ENCODE measurements around the gene PXDN.

Gene PXDN

DNA sequence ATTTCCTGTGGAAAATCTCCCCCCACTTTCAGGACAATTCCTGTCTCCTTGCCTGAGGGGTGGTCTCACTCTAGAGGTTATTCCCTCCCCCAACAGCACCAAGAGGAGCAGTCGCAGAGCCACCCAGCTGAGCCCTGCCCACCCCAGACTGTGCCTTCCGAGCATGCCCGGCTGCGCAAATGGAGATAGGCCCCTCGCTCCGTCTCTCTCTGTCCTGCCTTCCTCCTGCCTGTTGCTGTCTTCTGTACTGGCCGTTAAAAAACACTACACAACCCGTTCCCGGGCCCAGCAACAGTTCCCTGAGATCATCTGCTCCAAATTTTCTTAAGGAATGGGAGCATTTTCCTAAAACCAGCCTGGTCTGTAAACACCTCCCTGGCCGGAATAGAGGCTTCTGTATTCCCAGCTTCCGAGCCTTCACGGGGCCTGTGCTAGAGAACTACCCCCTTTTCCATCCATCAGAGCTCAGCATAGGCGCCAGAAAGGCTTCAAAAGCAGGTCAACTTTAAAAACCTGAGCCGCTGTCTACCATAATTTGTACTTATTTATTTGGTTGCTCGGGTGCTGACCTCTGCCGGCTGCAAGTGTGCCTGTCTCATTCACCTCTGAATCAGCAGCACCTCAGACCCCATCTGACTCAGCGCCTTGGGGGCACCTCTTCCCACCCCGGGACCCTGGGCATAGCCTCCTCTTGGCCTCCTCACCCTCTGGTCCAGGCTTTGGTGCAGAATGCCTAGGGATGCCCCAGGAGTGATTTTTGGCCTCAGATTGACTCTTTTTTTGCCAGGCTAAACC, 159.4 kb downstream of the PXDN start:
- no peak overlapping the region for H3K9ac ChIP-seq
- H3K27me3 ChIP-seq (ENCODE audit: insufficient read depth, low read depth), result no peaks in the 10 kb centered on the region
- H3K79me2 ChIP-seq (ENCODE audit: insufficient read depth, low read depth), result no peaks in the 10 kb centered on the region
- H2AFZ ChIP-seq (ENCODE audit: low read depth), result no peak overlapping the region
- H4K20me1 ChIP-seq (ENCODE audit: insufficient read depth), result no peaks in the 10 kb centered on the region
- H3K4me3 ChIP-seq (IDR thresholded peaks at IDR 0.05; ENCODE audit: insufficient read depth, low read depth, low read length), result no peak overlapping the region
- H3K36me3 ChIP-seq (ENCODE audit: insufficient read depth), result no peaks in the 10 kb centered on the region
- H3K4me2 ChIP-seq, result no peak overlapping the region
- TF ChIP-seq, protein P1, sequence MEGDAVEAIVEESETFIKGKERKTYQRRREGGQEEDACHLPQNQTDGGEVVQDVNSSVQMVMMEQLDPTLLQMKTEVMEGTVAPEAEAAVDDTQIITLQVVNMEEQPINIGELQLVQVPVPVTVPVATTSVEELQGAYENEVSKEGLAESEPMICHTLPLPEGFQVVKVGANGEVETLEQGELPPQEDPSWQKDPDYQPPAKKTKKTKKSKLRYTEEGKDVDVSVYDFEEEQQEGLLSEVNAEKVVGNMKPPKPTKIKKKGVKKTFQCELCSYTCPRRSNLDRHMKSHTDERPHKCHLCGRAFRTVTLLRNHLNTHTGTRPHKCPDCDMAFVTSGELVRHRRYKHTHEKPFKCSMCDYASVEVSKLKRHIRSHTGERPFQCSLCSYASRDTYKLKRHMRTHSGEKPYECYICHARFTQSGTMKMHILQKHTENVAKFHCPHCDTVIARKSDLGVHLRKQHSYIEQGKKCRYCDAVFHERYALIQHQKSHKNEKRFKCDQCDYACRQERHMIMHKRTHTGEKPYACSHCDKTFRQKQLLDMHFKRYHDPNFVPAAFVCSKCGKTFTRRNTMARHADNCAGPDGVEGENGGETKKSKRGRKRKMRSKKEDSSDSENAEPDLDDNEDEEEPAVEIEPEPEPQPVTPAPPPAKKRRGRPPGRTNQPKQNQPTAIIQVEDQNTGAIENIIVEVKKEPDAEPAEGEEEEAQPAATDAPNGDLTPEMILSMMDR (conservative IDR thresholded peaks at IDR 0.05; ENCODE audit: low read depth, low read length), result no peak
- H3K27ac ChIP-seq, result no peak overlapping the region
- H3K4me1 ChIP-seq (ENCODE audit: low read depth, poor library complexity, severe bottlenecking), result no peaks in the 10 kb centered on the region

DNA sequence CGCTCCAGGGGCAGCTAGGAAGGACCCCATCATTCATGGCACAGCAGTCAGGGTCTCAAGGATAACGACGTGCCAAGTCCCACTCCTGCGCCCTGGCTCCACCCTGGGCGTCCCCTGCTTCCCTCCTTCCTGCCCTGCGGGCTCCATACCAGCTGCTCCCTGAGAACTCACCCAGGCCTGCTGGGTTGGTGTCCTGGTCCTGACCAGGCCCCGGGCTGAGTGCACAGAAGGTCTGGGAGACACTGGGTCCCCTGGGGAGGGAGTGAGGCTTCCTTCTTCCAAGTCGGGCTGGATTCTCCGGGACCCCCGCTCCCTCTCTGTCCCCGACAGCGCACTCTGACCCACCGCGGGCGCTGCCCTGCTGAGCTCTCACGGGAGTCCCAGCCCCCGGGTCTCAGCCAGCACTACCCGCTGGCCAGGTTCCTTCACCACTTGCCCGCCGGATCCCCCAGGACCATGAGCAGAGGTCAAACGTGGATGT, 160.2 kb downstream of the PXDN start:
- Histone ChIP-seq H4K20me1 (ENCODE audit: insufficient read depth) (no peaks in the 10 kb centered on the region), H2AFZ (ENCODE audit: low read depth) (no peak overlapping the region), H3K27ac (no peak overlapping the region), H3K4me1 (ENCODE audit: low read depth, poor library complexity, severe bottlenecking) (no peaks in the 10 kb centered on the region), H3K36me3 (ENCODE audit: insufficient read depth) (no peaks in the 10 kb centered on the region), H3K79me2 (ENCODE audit: insufficient read depth, low read depth) (no peaks in the 10 kb centered on the region), H3K4me3 (IDR thresholded peaks at IDR 0.05; ENCODE audit: insufficient read depth, low read depth, low read length) (no peak overlapping the region), H3K4me2 (no peak overlapping the region), H3K9ac (no peak overlapping the region), H3K27me3 (ENCODE audit: insufficient read depth, low read depth) (no peaks in the 10 kb centered on the region)
- TF ChIP-seq, protein P1 (conservative IDR thresholded peaks at IDR 0.05; ENCODE audit: low read depth, low read length), result no peak

DNA sequence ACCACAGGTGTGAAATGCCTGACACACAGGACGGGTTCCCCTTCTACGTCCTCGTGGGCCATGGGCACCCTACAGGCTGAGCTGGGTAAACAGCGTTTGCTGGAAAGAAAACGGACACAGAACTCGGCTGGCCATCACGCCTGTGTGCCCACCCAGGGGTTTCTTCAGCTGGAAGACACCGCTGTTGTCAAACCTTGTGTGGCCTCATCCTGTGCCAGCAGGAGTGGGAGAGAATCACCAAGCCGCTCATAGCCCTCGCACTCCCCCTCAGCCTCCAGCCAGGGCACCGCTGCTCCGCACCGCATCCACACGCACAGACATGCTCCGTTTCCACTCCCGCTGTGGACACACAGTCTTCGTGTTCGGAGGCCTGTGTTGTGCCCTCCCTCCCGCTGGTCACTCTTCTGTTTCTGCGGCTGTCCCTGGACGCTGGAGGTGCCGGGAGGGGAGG, 161.4 kb downstream of the PXDN start:
- Histone ChIP-seq H3K4me2 (no peak overlapping the region), H3K4me1 (ENCODE audit: low read depth, poor library complexity, severe bottlenecking) (no peaks in the 10 kb centered on the region), H3K9ac (no peak overlapping the region), H3K79me2 (ENCODE audit: insufficient read depth, low read depth) (no peaks in the 10 kb centered on the region), H3K4me3 (IDR thresholded peaks at IDR 0.05; ENCODE audit: insufficient read depth, low read depth, low read length) (no peak overlapping the region), H4K20me1 (ENCODE audit: insufficient read depth) (no peaks in the 10 kb centered on the region), H2AFZ (ENCODE audit: low read depth) (no peak overlapping the region), H3K27ac (no peak overlapping the region), H3K27me3 (ENCODE audit: insufficient read depth, low read depth) (no peaks in the 10 kb centered on the region), H3K36me3 (ENCODE audit: insufficient read depth) (no peaks in the 10 kb centered on the region)
- TF ChIP-seq, protein P1 (conservative IDR thresholded peaks at IDR 0.05; ENCODE audit: low read depth, low read length), result no peak

DNA sequence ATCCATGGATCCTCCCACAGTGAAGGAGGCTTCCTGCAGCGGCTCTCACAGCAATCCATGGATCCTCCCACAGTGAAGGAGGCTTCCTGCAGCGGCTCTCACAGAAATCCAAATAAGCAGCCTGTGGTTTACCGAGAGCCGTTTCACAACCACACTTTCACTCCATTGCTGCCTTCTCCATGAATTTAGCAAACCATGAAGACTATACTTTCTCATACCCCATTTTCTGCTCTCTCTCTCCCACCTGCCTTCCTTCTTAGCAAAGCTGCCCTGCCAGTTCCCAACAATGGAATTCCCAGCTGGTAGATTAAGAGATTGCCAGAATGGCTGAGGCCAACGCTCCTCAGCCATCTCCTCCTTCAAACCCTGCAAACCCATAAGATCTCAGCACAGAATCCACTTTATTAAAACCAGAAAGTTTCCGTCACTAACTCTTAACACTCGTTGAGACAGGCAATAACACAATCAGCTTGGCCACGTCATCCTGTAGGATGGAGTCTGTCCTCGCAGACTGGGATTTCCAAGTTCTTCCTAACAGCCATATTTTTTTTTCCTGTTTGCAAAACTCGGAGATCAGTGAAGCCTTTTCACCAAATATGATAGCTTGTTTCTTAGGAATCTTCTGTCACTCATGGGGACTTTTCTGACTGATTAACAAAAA, 162.2 kb downstream of the PXDN start:
- Histone ChIP-seq H4K20me1 (ENCODE audit: insufficient read depth) (no peaks in the 10 kb centered on the region), H3K4me1 (ENCODE audit: low read depth, poor library complexity, severe bottlenecking) (no peaks in the 10 kb centered on the region), H3K36me3 (ENCODE audit: insufficient read depth) (no peaks in the 10 kb centered on the region)

More for the DNA sequence above, 162.2 kb downstream of the PXDN start:
- no peak overlapping the region for H3K4me3 ChIP-seq (IDR thresholded peaks at IDR 0.05; ENCODE audit: insufficient read depth, low read depth, low read length)
- H3K27me3 ChIP-seq (ENCODE audit: insufficient read depth, low read depth), result no peaks in the 10 kb centered on the region
- TF ChIP-seq, protein P1 (conservative IDR thresholded peaks at IDR 0.05; ENCODE audit: low read depth, low read length), result no peak
- no peaks in the 10 kb centered on the region for H3K79me2 ChIP-seq (ENCODE audit: insufficient read depth, low read depth)
- H3K27ac ChIP-seq, result no peak overlapping the region
- no peak overlapping the region for H3K9ac ChIP-seq
- no peak overlapping the region for H3K4me2 ChIP-seq
- no peak overlapping the region for H2AFZ ChIP-seq (ENCODE audit: low read depth)
